Neuronal stem cell (in vitro differentiated cells): Measurements from ENCODE around the gene RALGDS.

Experiments
- DNase-seq: peaks from one replicate; pipeline ENCODE4 v3.0.0-alpha.2; 2013; ENCODE audit warnings: low spot score
- H2AFZ ChIP-seq: one replicate; pipeline ENCODE4 v1.6.1; 2013; ENCODE audit warnings: mild to moderate bottlenecking, low read length, inconsistent platforms
- H2AK5ac ChIP-seq: 2 replicates; pipeline ENCODE4 v1.6.1; 2013; ENCODE audit warnings: low read depth, mild to moderate bottlenecking, inconsistent platforms, low read length, moderate library complexity, mixed read lengths
- H2BK120ac ChIP-seq: 2 replicates; pipeline ENCODE4 v1.6.1; 2013; ENCODE audit warnings: low read depth, mild to moderate bottlenecking, inconsistent platforms, low read length, moderate library complexity, mixed read lengths
- H2BK12ac ChIP-seq: one replicate; pipeline ENCODE4 v1.6.1; 2013; ENCODE audit warnings: low read length, inconsistent platforms
- H2BK15ac ChIP-seq: 2 replicates; pipeline ENCODE4 v1.6.1; 2013; ENCODE audit warnings: mild to moderate bottlenecking, low read length, inconsistent platforms, mixed read lengths
- H2BK5ac ChIP-seq: one replicate; pipeline ENCODE4 v1.6.1; 2013; ENCODE audit warnings: inconsistent platforms, mild to moderate bottlenecking, low read length, moderate library complexity
- H3K14ac ChIP-seq: one replicate; pipeline ENCODE4 v1.6.1; 2013; ENCODE audit warnings: low read length, inconsistent platforms
- H3K18ac ChIP-seq: 2 replicates; pipeline ENCODE4 v1.6.1; 2013; ENCODE audit warnings: low read length, inconsistent platforms
- H3K23ac ChIP-seq: 2 replicates; pipeline ENCODE4 v1.6.1; 2013; ENCODE audit warnings: low read depth, mild to moderate bottlenecking, mixed read lengths, low read length, inconsistent platforms; ENCODE audit not compliant: poor library complexity
- H3K27ac ChIP-seq: replicated peaks from 3 replicates; pipeline ENCODE4 v1.5.1; 2013; ENCODE audit warnings: low read length, inconsistent platforms
- H3K27me3 ChIP-seq, 3 experiments: 2 replicates each; pipeline ENCODE4 v1.6.1; 2013; ENCODE audit warnings: low read length in 3 of 3, mild to moderate bottlenecking in 2 of 3, inconsistent platforms in 1 of 3, low read depth in 1 of 3, mixed read lengths in 1 of 3, moderate library complexity in 1 of 3; ENCODE audit not compliant: control insufficient read depth in 3 of 3, insufficient read depth in 3 of 3
- H3K36me3 ChIP-seq, 2 donors: replicated peaks in 1 of 2; 2 replicates each; pipeline ENCODE4 v1.6.1; 2013; ENCODE audit warnings: low read length in 2 of 2; ENCODE audit not compliant: control insufficient read depth in 2 of 2, insufficient read depth in 2 of 2
- H3K4ac ChIP-seq: 2 replicates; pipeline ENCODE4 v1.6.1; 2013; ENCODE audit warnings: inconsistent platforms, mild to moderate bottlenecking, low read length, moderate library complexity
- H3K4me1 ChIP-seq, 2 donors: 1 replicate in 1 of 2; 2 replicates in 1 of 2; pipeline ENCODE4 v1.6.1; 2013; ENCODE audit warnings: low read length in 2 of 2, low read depth in 1 of 2; ENCODE audit not compliant: control insufficient read depth in 2 of 2, insufficient read depth in 1 of 2
- H3K4me2 ChIP-seq: one replicate; pipeline ENCODE4 v1.6.1; 2013; ENCODE audit warnings: mild to moderate bottlenecking, low read length, inconsistent platforms; ENCODE audit not compliant: insufficient read depth, poor library complexity, severe bottlenecking
- H3K4me3 ChIP-seq, 2 donors: 2 replicates each; pipeline ENCODE4 v1.5.1; 2013; ENCODE audit warnings: low read length in 2 of 2, mild to moderate bottlenecking in 2 of 2, inconsistent platforms in 1 of 2, moderate library complexity in 1 of 2
- H3K79me1 ChIP-seq: one replicate; pipeline ENCODE4 v1.6.1; 2013; ENCODE audit warnings: low read depth, mild to moderate bottlenecking, inconsistent platforms, low read length, moderate library complexity
- H3K9ac ChIP-seq: one replicate; pipeline ENCODE4 v1.6.1; 2013; ENCODE audit warnings: mild to moderate bottlenecking, low read depth, low read length, inconsistent platforms; ENCODE audit not compliant: poor library complexity
- H3K9me3 ChIP-seq, 2 donors: replicated peaks in 1 of 2; 2 replicates each; pipeline versions ENCODE3 to v1.6.1; 2013; ENCODE audit warnings: low read length in 2 of 2, mild to moderate bottlenecking in 2 of 2, inconsistent platforms in 1 of 2, low read depth in 1 of 2, mixed read lengths in 1 of 2, moderate library complexity in 1 of 2; ENCODE audit not compliant: control insufficient read depth in 2 of 2, insufficient read depth in 1 of 2
- H4K8ac ChIP-seq: one replicate; pipeline ENCODE4 v1.6.1; 2013; ENCODE audit warnings: low read depth, mild to moderate bottlenecking, inconsistent platforms, low read length, moderate library complexity
- H4K91ac ChIP-seq: one replicate; pipeline ENCODE4 v1.6.1; 2013; ENCODE audit warnings: low read length, low read depth, mild to moderate bottlenecking, inconsistent platforms; ENCODE audit not compliant: poor library complexity
- WGBS, 2 donors: extraction: QIAGEN DNeasy Blood & Tissue Kit; methylation state at CpG; one replicate each; pipeline ENCODE4 v1.1.7; 2013; ENCODE audit warnings: missing lambda C conversion rate in 2 of 2, mixed read lengths in 1 of 2; ENCODE audit not compliant: insufficient read length in 2 of 2, insufficient replicate concordance in 1 of 2; ENCODE audit errors: extremely low coverage in 2 of 2; 5-methylcytosine and 5-hydroxymethylcytosine counted together

Gene RALGDS

DNA sequence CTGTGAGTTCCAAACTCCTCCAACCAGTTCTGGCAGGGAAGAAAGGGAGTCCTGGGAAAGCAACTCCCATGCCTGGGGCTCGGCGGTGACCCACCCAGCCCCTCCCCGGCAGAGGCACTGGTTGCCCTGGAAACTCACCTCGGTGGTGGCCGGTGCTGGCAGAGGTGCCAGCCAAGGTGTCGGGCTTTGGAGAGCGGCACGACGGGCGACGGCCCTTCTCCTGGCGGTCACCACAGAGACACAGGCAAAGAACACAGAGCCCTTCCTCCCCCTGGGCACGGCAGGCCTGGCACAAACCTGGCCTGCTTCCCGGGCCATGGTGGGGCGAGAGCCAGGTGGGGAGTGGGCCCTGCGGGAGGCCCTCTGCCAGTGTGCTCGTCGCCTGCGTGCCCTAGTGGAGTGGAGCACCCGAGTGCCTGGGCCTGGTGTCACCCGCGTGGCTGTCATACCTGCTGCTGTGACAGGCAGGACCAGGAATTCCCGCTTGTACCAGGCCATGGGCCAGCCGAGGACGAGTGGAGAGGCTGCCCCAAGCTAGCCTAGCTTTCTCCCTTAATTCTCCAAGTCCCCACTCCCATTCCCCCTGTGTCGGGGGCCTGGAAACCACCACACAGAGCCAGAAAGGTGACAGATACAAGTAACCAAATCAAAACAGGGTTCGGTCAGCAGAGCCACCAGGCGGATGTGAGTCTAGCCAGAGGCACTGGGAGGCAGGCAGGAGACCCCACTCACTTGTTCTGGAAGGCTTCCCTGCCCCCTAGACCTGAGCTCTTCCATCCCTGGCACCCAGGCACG is 8.2 kb upstream of the RALGDS start:
- H3K4me3 ChIP-seq = no peak overlapping the region
- no peak overlapping the region for H3K18ac ChIP-seq
- H2BK5ac ChIP-seq = no peak overlapping the region
- no peak overlapping the region for H3K27ac ChIP-seq
- H3K4me1 ChIP-seq = peaks cover 17 to 22% of the 10 kb centered on the region in 2 donors
- peaks cover 5% of the 10 kb centered on the region in 2 donors for H3K36me3 ChIP-seq
- H3K9me3 ChIP-seq = no peaks in the 10 kb centered on the region
- no peak overlapping the region for H2AFZ ChIP-seq
- H2BK15ac ChIP-seq = no peak overlapping the region
- no peak overlapping the region for H3K9ac ChIP-seq
- peak overlapping the region; percentile 41 for H2BK120ac ChIP-seq
- no peak overlapping the region for H4K91ac ChIP-seq
- H4K8ac ChIP-seq = no peak overlapping the region
- H3K79me1 ChIP-seq = peaks cover 15% of the 10 kb centered on the region
- no peak overlapping the region for H3K23ac ChIP-seq
- H2AK5ac ChIP-seq = no peak overlapping the region
- DNase-seq = no peak
- H3K4ac ChIP-seq = no peak overlapping the region
- no CpG with 5 or more reads among the region's 29 CpGs for WGBS, 2 donors
- no peaks in the 10 kb centered on the region for H3K27me3 ChIP-seq
- no peak overlapping the region for H3K14ac ChIP-seq
- H3K4me2 ChIP-seq = no peak overlapping the region
- no peak overlapping the region for H2BK12ac ChIP-seq

DNA sequence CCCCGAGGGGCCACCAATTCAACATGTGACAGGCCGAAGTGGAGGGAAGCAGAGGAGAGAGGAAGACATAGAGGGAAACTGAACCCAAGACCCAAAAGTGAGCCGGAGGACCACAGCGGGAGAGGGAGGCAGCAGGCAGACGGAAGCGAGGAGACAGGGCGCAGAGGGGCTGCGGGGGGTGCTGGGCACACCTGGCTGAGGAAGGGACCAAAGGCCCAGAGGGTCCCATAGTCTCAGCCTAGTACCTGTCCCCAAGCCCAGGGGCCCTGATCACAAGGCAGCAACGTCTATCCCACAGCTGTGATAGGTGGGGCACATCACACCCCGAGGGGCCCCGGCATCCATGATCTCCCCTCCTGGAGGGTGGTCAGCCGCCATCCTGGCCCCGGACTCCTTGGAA is 7.1 kb upstream of the RALGDS start:
- H3K4me3 ChIP-seq = no peak overlapping the region
- H4K91ac ChIP-seq = peak overlapping the region; percentile 30
- no peak overlapping the region for H2AFZ ChIP-seq
- H3K4ac ChIP-seq = no peak overlapping the region
- H2AK5ac ChIP-seq = no peak overlapping the region
- no peak overlapping the region for H2BK15ac ChIP-seq
- H3K27me3 ChIP-seq = no peaks in the 10 kb centered on the region
- no peak overlapping the region for H3K4me2 ChIP-seq
- no peak overlapping the region for H3K18ac ChIP-seq
- DNase-seq = no peak
- WGBS, 2 donors = no CpG with 5 or more reads among the region's 13 CpGs
- H3K27ac ChIP-seq = no peak overlapping the region
- no peak overlapping the region for H4K8ac ChIP-seq
- H3K36me3 ChIP-seq = peaks cover 5% of the 10 kb centered on the region in 2 donors
- H3K23ac ChIP-seq = no peak overlapping the region
- peaks cover 14 to 15% of the 10 kb centered on the region in 2 donors for H3K4me1 ChIP-seq
- H3K79me1 ChIP-seq = peaks cover 14% of the 10 kb centered on the region
- no peak overlapping the region for H3K14ac ChIP-seq
- no peak overlapping the region for H2BK12ac ChIP-seq
- no peak overlapping the region for H2BK5ac ChIP-seq
- H2BK120ac ChIP-seq = no peak overlapping the region
- peak overlapping the region; percentile 44 for H3K9ac ChIP-seq
- H3K9me3 ChIP-seq = no peaks in the 10 kb centered on the region

DNA sequence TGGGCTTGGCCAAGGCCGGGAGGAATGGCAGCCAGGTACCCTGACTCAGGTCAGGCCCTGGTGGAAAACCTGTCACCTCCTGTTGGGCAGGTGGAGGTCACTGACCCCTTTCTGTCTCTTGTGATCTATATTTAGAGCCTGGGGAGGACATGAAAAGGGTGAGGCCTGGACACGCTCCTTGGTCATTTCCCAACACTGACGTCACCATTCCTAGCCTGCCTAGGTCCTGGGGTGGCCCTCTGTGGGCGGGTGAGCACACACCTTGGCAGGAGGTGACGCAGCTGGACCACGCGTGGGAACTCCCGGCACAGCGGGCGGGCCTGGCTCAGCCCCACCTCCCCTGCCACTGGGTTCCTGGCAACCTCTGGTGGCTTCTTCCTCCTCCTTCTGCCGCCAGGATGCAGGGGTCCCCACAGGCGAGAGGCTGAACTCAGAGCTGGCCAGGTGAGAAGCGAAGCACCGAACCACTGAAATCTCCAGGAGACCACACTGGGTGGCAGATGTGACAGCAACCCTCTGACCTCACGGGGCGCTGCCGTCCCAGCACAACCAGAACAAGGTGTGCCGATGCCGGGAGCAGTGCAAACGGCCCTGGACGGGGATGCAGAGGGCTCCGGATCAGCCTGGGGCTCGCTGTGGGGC is 6.4 kb upstream of the RALGDS start:
- Histone ChIP-seq H3K4ac (no peak overlapping the region), H2BK5ac (no peak overlapping the region), H3K4me3 (no peak overlapping the region), H3K9ac (no peak overlapping the region), H3K27me3 (no peaks in the 10 kb centered on the region), H3K36me3 (peaks cover 5% of the 10 kb centered on the region in 2 donors), H3K23ac (peak overlapping the region; percentile 55), H3K79me1 (peaks cover 14% of the 10 kb centered on the region), H2AFZ (no peak overlapping the region), H3K18ac (no peak overlapping the region), H3K14ac (no peak overlapping the region), H3K4me1 (peaks cover 13 to 15% of the 10 kb centered on the region in 2 donors), H3K27ac (no peak overlapping the region), H2BK15ac (no peak overlapping the region), H4K8ac (no peak overlapping the region), H3K9me3 (no peaks in the 10 kb centered on the region), H3K4me2 (no peak overlapping the region), H2BK120ac (no peak overlapping the region), H2BK12ac (peak overlapping the region; percentile 84), H4K91ac (no peak overlapping the region), H2AK5ac (no peak overlapping the region)
- no CpG with 5 or more reads among the region's 23 CpGs for WGBS, 2 donors
- DNase-seq = no peak

DNA sequence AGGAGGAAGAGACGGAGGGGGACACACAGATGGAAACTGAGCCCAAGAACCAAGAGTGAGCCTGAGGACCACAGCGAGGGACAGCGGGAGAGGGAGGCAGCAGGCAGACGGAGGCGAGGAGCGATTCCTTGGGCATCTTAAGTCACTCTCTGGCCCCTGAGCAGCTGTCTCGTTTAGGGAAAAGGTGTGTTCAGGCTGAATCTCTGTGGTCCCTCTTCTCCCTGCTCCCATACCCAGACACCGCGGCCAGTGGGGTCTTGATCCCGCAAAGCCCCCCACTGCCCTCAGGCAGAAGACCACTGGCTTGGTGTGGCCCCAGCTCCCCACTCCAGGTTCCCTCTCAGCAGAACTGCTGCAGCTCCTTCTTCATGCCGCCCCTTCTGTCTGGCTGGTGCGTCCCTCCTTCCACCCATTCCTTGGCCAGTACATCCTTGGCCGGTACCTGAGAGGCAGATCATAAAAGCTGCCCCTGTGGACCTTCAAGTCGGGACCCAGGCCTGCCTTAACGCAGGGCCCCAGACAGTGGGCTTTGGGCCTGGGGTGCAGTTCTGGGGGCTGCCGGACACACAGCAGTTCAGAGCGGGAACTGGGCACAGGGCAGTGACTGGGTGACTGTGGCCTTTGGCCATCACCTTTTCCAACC is 5.8 kb upstream of the RALGDS start:
- Histone ChIP-seq H3K27ac (no peak overlapping the region), H2BK12ac (peak overlapping the region; percentile 41), H3K9ac (no peak overlapping the region), H2AFZ (no peak overlapping the region), H3K23ac (peak overlapping the region; percentile 73), H3K79me1 (peaks cover 11% of the 10 kb centered on the region), H3K9me3 (no peaks in the 10 kb centered on the region), H4K8ac (no peak overlapping the region), H3K27me3 (no peaks in the 10 kb centered on the region), H2BK5ac (no peak overlapping the region), H3K18ac (no peak overlapping the region), H2BK120ac (no peak overlapping the region), H2AK5ac (no peak overlapping the region), H3K4me2 (no peak overlapping the region), H3K36me3 (peaks cover 4 to 5% of the 10 kb centered on the region in 2 donors), H3K4ac (no peak overlapping the region), H3K4me1 (peaks cover 11 to 15% of the 10 kb centered on the region in 2 donors), H3K14ac (no peak overlapping the region), H2BK15ac (no peak overlapping the region), H3K4me3 (no peak overlapping the region), H4K91ac (no peak overlapping the region)
- DNase-seq = no peak
- no CpG with 5 or more reads among the region's 17 CpGs for WGBS, 2 donors
